DND-41 (cell line): ENCODE results near the gene HLCS.
"Not testable (repeated sequence)": the region's sequence is repeated elsewhere in the genome, so short reads cannot be mapped to it uniquely, and the experiment has no call there.

Experiments
- ATAC-seq: fragments of 200-7000 bp; cut with Tn5 transposase; 3 replicates; pipeline ENCODE4 v1.9.1; 2021; ENCODE audit warnings: low read depth; ENCODE audit not compliant: insufficient read depth
- DNase-seq: peaks from one replicate; pipeline ENCODE4 v3.0.0-alpha.2; 2020
- H2AFZ ChIP-seq: 2 replicates; pipeline ENCODE4 v1.6.0; 2012; ENCODE audit warnings: low read depth, low read length
- H3K27ac ChIP-seq: 2 replicates; pipeline ENCODE4 v1.5.1; 2012; ENCODE audit warnings: low read length, inconsistent platforms
- H3K27me3 ChIP-seq: fragments of 200-600 bp; sonication (generic); 2 replicates; pipeline ENCODE4 v1.6.0; 2012; ENCODE audit warnings: low read length, mild to moderate bottlenecking, inconsistent platforms; ENCODE audit not compliant: insufficient read depth, poor library complexity
- H3K36me3 ChIP-seq: 2 replicates; pipeline ENCODE4 v1.5.1; 2012; ENCODE audit warnings: low read length, inconsistent platforms; ENCODE audit not compliant: insufficient read depth
- H3K4me1 ChIP-seq: 2 replicates; pipeline ENCODE4 v1.5.1; 2012; ENCODE audit warnings: mild to moderate bottlenecking, low read length; ENCODE audit not compliant: insufficient read depth
- H3K4me2 ChIP-seq: 2 replicates; pipeline ENCODE4 v1.6.0; 2012; ENCODE audit warnings: mild to moderate bottlenecking, moderate library complexity, low read length, inconsistent platforms; ENCODE audit not compliant: insufficient read depth
- H3K4me3 ChIP-seq, 2 experiments: fragments of 200-600 bp in 1 of 2; shearing (Covaris generic) in 1 of 2; 2 replicates each; pipeline ENCODE4 v1.5.1; 2012 to 2016; ENCODE audit warnings: inconsistent platforms in 2 of 2, low read length in 2 of 2, mild to moderate bottlenecking in 2 of 2, low read depth in 1 of 2, moderate library complexity in 1 of 2
- H3K79me2 ChIP-seq: 2 replicates; pipeline ENCODE4 v1.6.0; 2012; ENCODE audit warnings: low read length, inconsistent platforms; ENCODE audit not compliant: insufficient read depth
- H3K9ac ChIP-seq: 2 replicates; pipeline ENCODE4 v1.6.0; 2012; ENCODE audit warnings: low read depth, mild to moderate bottlenecking, inconsistent platforms, low read length, moderate library complexity
- H3K9me3 ChIP-seq: 2 replicates; pipeline ENCODE4 v1.5.1; 2012; ENCODE audit warnings: low read length, moderate library complexity, mild to moderate bottlenecking, inconsistent platforms; ENCODE audit not compliant: insufficient read depth, severe bottlenecking
- H4K20me1 ChIP-seq: 2 replicates; pipeline ENCODE4 v1.6.0; 2012; ENCODE audit warnings: low read length; ENCODE audit not compliant: insufficient read depth
- CTCF ChIP-seq: IDR thresholded peaks from 2 replicates; pipeline ENCODE4 v1.5.1; 2012; ENCODE audit warnings: borderline replicate concordance, low read length, moderate library complexity, mild to moderate bottlenecking; ENCODE audit not compliant: poor library complexity, severe bottlenecking; ENCODE audit errors: extremely low read depth
- EZH2 ChIP-seq: IDR thresholded peaks from 3 replicates; pipeline ENCODE4 v1.6.1; 2012; ENCODE audit warnings: borderline replicate concordance, low read depth, mild to moderate bottlenecking, moderate library complexity, low read length, inconsistent platforms; ENCODE audit not compliant: severe bottlenecking

The HLCS gene

GRCh38 chr21:37001441-37001840 lies 35.0 kb upstream of the HLCS start:
- H3K36me3 ChIP-seq, result no peaks in the 10 kb centered on the region
- H3K4me3 ChIP-seq, result no peak overlapping the region
- no peak overlapping the region for H3K27ac ChIP-seq
- H3K9ac ChIP-seq, result no peak overlapping the region
- DNase-seq (no peak), ATAC-seq (no peak)
- H3K27me3 ChIP-seq, result no peaks in the 10 kb centered on the region
- no peak overlapping the region for H2AFZ ChIP-seq
- no peaks in the 10 kb centered on the region for H3K79me2 ChIP-seq
- H3K4me1 ChIP-seq, result peaks cover 3% of the 10 kb centered on the region; the same call in 1 of the 2 replicates
- H4K20me1 ChIP-seq, result no peaks in the 10 kb centered on the region
- H3K9me3 ChIP-seq, result no peaks in the 10 kb centered on the region
- TF ChIP-seq CTCF (no peak), EZH2 (no peak)
- no peak overlapping the region for H3K4me2 ChIP-seq

- no peak overlapping the region for H3K27ac ChIP-seq
- no peak for DNase-seq
- no peak overlapping the region for H2AFZ ChIP-seq
- no peak overlapping the region for H3K4me3 ChIP-seq
- no peaks in the 10 kb centered on the region for H3K79me2 ChIP-seq
- ATAC-seq, result no peak
- TF ChIP-seq EZH2, result no peak
- TF ChIP-seq CTCF, result peak; percentile 21
- H4K20me1 ChIP-seq, result no peaks in the 10 kb centered on the region
- H3K4me2 ChIP-seq, result no peak overlapping the region
- H3K9ac ChIP-seq, result no peak overlapping the region
- no peaks in the 10 kb centered on the region for H3K27me3 ChIP-seq
- no peaks in the 10 kb centered on the region for H3K9me3 ChIP-seq
- no peaks in the 10 kb centered on the region for H3K36me3 ChIP-seq
- peaks cover 3% of the 10 kb centered on the region; the same call in 1 of the 2 replicates for H3K4me1 ChIP-seq
Observed at GRCh38 chr21:37000381-37000780, 33.9 kb upstream of the HLCS start.

GRCh38 chr21:36999131-36999898 lies 32.8 kb upstream of the HLCS start:
- peaks cover 3% of the 10 kb centered on the region; the same call in 1 of the 2 replicates for H3K4me1 ChIP-seq
- no peak overlapping the region for H2AFZ ChIP-seq
- no peaks in the 10 kb centered on the region for H3K79me2 ChIP-seq
- no peak overlapping the region for H3K27ac ChIP-seq
- H4K20me1 ChIP-seq, result no peaks in the 10 kb centered on the region
- no peaks in the 10 kb centered on the region for H3K27me3 ChIP-seq
- H3K9me3 ChIP-seq, result no peaks in the 10 kb centered on the region
- TF ChIP-seq CTCF (no peak), EZH2 (no peak)
- H3K36me3 ChIP-seq, result no peaks in the 10 kb centered on the region
- ATAC-seq (no peak), DNase-seq (no peak)
- no peak overlapping the region for H3K4me3 ChIP-seq
- H3K9ac ChIP-seq, result no peak overlapping the region
- no peak overlapping the region for H3K4me2 ChIP-seq

GRCh38 chr21:36995285-36995684 lies 28.8 kb upstream of the HLCS start:
- H3K27me3 ChIP-seq, H3K4me2 ChIP-seq, DNase-seq, H3K4me3 ChIP-seq, ATAC-seq, H3K9ac ChIP-seq, H4K20me1 ChIP-seq, H3K27ac ChIP-seq, H3K36me3 ChIP-seq, H2AFZ ChIP-seq, H3K9me3 ChIP-seq, H3K4me1 ChIP-seq, H3K79me2 ChIP-seq: not testable (repeated sequence)
